Measurements from ENCODE around the gene FRMD1. TPM values are rescaled to one million over a fixed set of nuclear protein-coding genes. Genes with fewer than 3 reads are reported as not detected.

The FRMD1 gene
- polyA plus RNA-seq, 4 donors: 0.46 to 25.8 (median 14.3) TPM

GRCh38 chr6:168015009-168015408 lies 64.0 kb downstream of the FRMD1 start:
- DNase-seq (ENCODE audit: low read depth in 4 of 4, low spot score in 3 of 4): no peak

- DNase-seq (ENCODE audit: low read depth in 4 of 4, low spot score in 3 of 4): no peak
Observed at GRCh38 chr6:168014428-168014827, 64.6 kb downstream of the FRMD1 start.

DNA sequence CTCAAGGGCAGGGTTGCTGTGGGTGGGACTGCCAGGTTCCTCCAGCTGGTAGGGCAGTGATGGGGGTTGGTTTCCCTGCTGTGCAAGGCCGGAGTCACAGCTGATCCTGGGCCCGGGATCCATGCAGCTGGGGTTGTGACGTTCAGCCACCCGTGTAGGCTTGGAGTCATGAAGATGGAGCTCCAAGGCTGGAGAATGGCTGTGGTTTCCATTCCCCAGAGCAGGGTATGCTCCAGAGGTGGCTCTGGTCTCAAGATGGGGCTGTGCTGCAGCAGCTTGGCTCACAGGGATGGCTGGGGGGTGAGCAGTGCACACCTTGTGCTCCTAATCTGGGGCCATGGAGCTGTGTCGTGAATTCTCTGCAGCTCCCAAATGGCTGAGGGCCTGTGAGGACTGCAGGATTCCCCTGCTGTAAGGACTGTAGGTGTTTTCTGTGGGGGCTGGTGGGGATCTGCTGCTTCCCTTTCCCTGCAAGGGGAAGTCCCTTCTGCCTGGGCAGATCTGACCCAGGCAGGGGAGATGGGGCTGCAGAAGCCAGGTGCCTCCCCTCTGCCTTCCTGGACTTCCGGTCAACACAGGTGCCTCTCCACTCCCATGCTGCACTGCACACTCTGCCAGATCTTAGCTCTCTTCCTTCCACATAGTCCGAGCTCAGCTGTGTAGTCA lies 65.6 kb downstream of the FRMD1 start:
- no peak for DNase-seq (ENCODE audit: low read depth in 4 of 4, low spot score in 3 of 4)

- no peak for DNase-seq (ENCODE audit: low read depth in 4 of 4, low spot score in 3 of 4)
Observed at GRCh38 chr6:168012431-168013249, 66.4 kb downstream of the FRMD1 start.

- DNase-seq (ENCODE audit: low read depth in 4 of 4, low spot score in 3 of 4): no peak
Observed at GRCh38 chr6:168011291-168011690, 67.7 kb downstream of the FRMD1 start.

DNA sequence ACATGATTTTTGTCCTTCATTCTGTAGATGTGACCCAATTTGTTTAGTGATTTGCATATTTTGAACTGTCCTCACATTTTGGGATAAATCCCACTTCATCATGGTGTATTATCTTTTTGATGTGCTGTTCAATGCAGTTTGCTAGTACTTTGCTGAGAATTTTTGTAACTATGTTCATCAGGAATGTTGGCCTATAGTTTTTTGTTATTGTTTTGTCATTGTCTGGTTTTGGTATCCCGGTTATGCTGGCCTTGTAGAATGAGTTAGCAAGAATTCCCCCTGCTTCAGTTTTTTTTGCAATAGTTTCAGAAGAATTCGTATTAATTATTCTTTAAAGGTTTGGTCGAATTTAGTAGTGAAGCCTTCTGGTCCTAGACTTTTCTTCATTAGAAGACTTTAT lies 69.7 kb downstream of the FRMD1 start:
- DNase-seq (ENCODE audit: low read depth in 4 of 4, low spot score in 3 of 4): no peak

- no peak for DNase-seq (ENCODE audit: low read depth in 4 of 4, low spot score in 3 of 4)
Observed at GRCh38 chr6:168007592-168008338, 71.2 kb downstream of the FRMD1 start.

GRCh38 chr6:168005796-168006195 lies 73.2 kb downstream of the FRMD1 start:
- no peak for DNase-seq (ENCODE audit: low read depth in 4 of 4, low spot score in 3 of 4)

- DNase-seq (ENCODE audit: low read depth in 4 of 4, low spot score in 3 of 4): no peak
Observed at GRCh38 chr6:168004945-168005344, 74.1 kb downstream of the FRMD1 start.

DNA sequence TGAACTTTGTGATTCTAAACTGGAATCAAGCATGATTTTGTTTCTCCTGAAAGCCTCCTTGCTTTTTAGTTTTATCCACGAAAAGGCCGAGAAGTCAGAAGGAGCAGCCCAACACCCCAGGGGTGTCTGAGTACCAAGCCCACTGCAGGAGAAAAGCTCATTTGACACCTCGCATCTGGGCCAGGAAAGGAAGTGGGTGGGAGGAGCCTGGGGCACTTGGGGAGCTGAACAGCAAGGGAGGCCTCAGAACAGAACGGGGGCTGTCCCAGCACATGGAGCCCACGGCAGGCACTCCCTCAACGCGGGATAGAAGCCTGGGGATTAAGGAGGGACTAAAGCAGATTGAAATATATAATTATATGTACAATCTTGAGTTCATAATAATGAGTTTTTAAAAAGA lies 75.0 kb downstream of the FRMD1 start:
- no peak for DNase-seq (ENCODE audit: low read depth in 4 of 4, low spot score in 3 of 4)

Other genes starting within 250 kb of the FRMD1 start
- under 1 TPM; 0.14 to 0.87 (median 0.83) TPM for gene KIF25, start 81.5 kb downstream of the FRMD1 start, polyA plus RNA-seq (ENCODE audit: insufficient read length in 4 of 4)
- 10 to 100 TPM in 3 of 4 donors, 1 to 10 TPM in 1; 5.1 to 23.6 (median 18.0) TPM for gene DACT2, start 240.6 kb upstream of the FRMD1 start, polyA plus RNA-seq (ENCODE audit: insufficient read length in 4 of 4)